22Rv1 (cell line): Measurements from ENCODE around the gene NMT1.

Experiments used
- CTCF ChIP-seq: fragments of 450-650 bp; IDR thresholded peaks from 2 replicates; pipeline ENCODE4 v1.5.1; 2017; ENCODE audit warnings: mild to moderate bottlenecking
- ZFX ChIP-seq: fragments of 450-650 bp; IDR thresholded peaks from 2 replicates; pipeline ENCODE4 v1.6.1; 2017; ENCODE audit warnings: antibody characterized with exemption, borderline replicate concordance

GRCh38 chr17:45088741-45089140, 27.6 kb downstream of the NMT1 start:
- no peak for TF ChIP-seq ZFX
- no peak for TF ChIP-seq CTCF
